ENCODE data around the gene IGSF21. TPM values are rescaled to one million over a fixed set of nuclear protein-coding genes. Genes with fewer than 3 reads are reported as not detected.

Gene IGSF21
- polyA plus RNA-seq, 4 donors, result 0.23 to 0.75 (median 0.40) TPM

DNA sequence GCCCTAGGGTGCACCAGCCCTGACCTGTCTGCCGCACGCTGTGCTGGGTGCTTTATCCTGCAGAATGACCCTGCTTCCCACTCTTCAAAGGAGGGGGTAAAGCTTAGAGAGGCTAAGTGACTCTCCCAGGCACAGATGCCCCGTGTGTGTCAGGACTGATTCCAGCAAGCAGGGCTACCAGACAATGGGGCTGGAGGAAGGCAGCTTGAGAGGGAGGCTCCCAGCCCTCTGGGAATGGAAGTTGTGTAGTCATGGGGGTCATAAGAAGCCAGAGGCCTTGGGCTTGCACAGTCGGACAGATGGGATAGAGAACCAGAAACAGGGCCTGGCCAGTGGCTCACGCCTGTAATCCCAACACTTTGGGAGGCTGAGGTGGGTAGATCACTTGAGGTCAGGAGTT is 279.0 kb downstream of the IGSF21 start:
- no peak for DNase-seq (ENCODE audit: low read depth in 4 of 4, low spot score in 3 of 4)

DNA sequence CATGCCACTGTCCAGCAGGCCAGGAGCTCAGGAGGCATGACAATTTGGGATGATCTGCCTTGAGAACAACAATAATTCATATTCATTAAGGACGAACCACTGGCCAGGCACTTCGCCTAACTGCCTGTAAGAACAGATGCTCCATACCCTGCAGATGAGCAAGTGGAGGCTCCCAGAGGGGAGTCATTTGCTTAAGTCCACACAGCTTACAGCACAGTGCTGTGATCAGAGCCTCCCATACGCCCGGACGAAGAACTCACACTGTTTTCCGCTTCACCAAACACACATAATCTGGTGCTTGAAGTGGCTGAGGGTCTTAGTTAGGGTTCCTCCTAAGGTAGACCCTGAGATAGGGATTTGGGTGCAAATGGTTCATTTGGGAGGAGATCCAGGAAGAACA is 279.7 kb downstream of the IGSF21 start:
- DNase-seq (ENCODE audit: low read depth in 4 of 4, low spot score in 3 of 4), result no peak

DNA sequence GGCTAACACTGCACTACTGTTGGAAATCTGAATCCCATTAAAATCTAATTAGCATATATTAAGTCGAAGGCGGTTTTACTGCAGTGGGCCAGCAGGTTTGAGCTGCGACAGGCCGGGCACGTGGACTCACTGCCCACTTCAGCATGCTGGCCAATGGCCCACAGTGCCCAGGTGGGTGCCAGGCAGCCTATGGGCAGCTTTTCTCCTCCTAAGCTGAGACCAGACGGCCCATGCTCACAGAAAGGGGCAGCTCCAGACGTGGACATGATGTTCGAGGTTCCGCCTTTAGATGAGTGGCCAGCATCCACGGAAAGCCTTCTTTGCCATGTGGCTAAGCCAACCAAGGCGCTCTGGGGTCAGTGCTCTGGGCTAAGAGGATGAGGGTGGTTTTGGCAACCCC is 283.4 kb downstream of the IGSF21 start:
- no peak for DNase-seq (ENCODE audit: low read depth in 4 of 4, low spot score in 3 of 4)

DNA sequence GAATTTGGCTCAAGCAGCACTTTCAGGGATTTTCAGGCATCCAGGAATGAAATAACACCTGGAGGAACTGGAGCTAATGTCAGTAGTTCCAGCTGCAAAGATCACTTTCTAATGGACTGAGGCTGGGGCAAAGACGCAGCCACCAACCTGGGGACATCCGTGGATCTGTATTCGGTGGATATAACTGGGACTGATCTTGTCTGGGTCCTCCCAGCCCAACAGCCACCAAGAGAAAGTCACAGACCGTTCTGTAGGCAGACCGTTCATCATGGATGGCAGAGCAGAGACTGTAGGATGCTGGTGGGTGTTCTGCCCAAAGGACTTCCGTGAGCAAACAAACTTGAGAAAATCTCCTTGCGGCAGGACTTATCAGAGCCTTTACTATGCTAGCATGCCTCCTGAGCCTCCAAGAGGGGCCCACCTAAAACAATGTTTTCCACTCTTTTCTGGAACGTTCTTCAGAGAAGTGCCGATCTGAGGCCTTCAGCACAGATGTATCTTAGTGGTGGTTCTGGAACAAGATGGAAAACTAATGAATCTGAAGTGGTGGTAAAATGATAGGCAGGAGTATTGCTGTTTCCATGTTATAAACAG is 287.1 kb downstream of the IGSF21 start:
- DNase-seq (ENCODE audit: low read depth in 4 of 4, low spot score in 3 of 4), result no peak

DNA sequence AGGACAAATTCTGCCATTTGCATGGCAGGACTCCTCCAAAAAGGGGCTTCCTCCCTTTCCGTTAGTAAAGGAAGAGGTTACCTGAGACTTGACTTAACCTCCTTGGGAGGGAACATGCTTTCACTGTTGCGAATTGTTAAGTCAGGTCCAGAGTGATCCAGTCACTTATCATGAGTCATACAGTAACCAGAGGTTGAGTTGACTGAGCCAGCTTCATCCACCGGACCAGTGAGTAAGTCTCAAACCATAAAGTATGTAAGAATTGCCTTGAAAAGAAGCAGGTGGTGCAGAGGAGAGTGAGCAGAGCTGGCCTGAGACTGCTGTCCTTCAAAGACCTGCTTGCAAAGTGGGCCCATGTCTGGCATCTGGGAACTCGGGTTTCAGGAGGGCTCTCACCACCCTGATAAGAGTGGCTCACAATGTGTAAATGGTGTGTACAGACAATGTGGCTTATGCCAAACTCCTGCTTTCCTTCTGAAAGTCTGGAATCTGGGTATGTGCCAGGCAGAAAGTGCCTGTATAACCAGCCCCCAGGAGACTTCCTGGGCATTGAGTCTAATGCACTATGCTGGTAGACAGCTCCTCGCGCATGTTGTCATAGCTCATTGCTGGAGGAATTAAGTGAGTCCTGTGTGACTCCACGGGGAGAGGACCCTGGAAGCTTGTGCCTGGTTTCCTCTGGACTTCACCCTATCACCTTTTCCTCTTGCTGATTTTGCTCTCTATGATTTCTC is 288.8 kb downstream of the IGSF21 start:
- no peak for DNase-seq (ENCODE audit: low read depth in 4 of 4, low spot score in 3 of 4)

DNA sequence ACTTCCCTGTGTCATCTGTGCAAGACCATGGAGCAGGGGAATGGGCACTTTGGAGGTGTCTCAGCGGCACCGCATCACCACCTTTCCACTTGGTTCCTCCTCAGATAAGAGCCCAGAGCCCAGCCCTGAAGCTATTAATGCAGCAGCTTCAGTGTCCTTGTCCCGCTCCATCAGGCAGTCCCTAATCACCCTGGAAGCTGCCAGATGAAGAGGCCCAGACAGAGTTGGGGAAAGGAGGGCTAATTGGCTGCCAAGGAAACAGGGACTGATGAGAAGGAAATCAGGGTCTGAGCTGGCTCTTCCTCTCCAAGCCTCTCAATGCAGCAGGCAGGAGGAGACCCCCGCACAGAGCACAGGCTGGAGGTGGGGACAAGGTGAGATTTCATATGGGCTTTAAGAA is 290.0 kb downstream of the IGSF21 start:
- DNase-seq (ENCODE audit: low read depth in 4 of 4, low spot score in 3 of 4), result no peak

DNA sequence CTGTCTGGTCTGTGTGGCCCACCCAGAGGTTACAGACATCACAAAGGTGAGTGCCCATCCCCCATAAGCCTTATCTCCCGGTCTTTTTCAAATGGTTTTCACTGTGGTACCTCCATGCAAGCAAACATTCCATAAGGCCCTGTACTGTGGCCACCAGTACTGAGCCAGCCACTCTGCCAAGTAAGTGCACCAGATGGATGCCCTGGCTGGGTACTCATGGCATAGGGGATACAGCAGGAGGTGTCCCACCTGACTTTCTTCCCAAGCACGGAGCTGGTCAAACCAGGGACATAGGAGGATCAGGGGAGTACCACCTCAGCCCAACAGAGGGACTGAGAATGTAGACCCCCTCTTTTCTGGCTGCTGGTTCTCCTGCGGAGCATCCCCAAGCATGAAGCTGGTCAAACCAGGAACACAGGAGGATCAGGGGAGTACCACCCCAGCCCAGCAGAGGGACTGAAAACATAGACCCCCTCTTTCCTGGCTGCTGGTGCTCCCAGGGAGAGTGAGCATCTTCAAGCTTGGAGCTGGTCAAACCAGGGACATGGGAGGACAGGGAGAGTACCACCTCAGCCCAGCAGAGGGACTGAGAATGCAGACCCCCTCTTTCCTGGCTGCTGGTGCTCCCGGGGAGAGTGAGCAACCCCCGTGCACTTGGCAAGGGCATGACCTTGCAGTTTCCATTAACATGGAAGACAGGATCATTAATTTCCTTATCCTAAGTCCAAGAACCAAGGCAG is 291.4 kb downstream of the IGSF21 start:
- no peak for DNase-seq (ENCODE audit: low read depth in 4 of 4, low spot score in 3 of 4)

DNA sequence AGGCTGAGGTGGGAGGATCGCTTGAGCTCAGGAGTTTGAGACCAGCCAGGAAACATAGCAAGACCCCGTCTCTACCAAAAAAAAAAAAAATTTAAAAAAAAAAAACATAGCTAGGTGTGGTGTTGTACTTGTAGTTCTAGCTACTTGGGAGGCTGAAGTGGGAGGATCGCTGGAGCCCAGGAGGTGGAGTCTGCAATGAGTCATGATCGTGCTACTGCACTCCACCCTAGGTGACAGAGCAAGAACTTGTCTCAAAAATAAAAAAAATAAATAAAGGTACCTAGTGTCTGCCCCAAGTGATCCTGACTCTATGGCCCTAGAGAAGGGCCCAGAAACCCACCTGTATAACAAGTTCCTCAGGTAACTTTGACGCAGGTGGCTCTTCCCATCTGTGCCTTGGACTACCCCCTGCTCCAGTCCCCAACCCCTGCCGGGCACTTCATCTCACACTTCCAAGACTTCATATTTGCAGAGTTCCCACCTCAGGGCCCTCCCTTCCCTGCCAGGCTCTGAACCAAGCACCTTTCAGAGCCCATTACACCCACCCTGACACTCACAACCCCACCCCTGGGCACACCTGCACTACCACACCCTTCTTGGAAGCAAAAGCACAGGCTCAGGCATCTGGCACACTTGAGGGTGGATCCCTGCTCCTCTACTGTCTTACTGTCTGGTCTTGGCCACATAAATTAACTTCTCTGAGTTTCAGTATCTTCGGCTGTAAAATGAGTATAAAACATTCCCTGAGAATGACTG is 292.9 kb downstream of the IGSF21 start:
- DNase-seq (ENCODE audit: low read depth in 4 of 4, low spot score in 3 of 4), result no peak

DNA sequence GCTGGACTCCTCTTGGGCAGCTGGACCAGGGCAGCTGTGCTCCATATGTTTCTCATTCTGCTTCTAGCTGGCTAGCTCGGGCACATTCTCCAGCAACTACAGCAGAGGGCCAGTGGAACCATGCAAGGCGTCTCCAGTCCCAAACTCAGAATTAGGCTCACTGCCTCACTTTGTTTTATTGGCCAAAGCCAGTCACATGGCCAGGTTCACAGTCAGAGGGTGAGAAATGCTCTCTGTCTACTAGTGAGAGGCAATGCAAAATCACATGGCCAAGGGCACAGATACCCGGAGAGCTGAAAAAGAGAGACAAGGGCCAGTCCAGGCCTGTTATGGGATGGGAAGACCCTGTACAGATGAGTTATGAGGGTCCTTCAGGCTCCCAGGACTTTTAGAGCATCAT is 294.3 kb downstream of the IGSF21 start:
- no peak for DNase-seq (ENCODE audit: low read depth in 4 of 4, low spot score in 3 of 4)

DNA sequence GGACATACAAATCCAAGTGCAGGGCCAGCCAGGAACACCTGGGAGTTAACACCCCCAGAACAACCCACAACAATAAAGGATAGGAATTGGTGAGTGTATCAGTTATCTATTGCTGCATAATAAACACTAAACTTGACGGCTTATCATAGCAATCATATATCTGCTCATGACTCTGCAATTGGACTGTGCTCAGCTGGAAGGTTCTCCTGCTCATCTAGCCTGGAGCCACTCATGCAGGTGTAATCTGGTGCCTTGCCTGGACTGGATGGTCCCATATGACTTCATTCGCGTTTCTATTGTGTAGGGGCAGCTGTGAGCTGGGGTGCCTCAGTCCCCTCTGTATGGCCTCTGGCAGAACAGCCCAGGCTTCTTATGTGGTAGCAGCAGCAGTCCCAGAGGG is 296.9 kb downstream of the IGSF21 start:
- no peak for DNase-seq (ENCODE audit: low read depth in 4 of 4, low spot score in 3 of 4)

DNA sequence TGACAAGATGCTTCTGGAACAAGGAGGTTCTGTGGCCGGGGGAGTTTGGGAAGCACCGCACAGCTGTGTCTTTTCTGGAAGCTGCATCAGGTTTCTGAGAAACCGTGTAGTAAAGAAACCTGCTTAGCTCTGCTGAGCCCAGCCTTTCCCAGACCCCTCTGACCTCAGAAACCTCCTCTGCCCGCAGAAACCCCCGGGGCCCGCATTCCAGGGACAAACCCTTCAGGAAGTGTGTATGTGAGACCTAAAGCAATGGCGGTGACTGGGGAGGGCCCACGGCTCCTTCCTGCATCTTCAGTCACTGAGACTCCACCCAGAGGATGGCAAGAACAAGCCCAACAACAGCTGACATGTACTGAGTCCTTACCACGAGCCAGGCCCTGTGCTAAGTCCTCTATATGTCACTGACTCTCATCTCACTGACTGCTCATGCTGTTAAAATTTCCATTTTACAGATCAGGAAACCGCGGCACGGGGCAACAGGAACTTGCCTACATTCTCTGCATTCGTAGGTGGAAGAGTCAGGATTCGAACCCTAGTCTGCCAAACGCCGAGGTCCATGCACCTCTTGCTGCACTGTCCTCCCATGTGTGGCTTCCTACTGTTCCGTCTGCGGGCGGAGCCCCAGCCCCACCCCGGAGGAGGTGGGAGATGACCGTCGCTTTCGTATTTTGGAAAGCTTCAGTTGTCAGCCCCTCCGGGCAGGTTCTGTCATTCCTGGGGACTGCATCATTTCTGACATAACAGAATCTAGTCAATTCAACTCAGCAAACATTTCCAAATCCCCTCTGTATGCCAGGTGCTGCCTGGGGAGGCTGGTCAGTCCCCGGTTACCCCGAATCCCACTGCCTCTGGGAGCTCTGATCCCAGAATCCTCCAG is 299.8 kb downstream of the IGSF21 start:
- no peak for DNase-seq (ENCODE audit: low read depth in 4 of 4, low spot score in 3 of 4)

DNA sequence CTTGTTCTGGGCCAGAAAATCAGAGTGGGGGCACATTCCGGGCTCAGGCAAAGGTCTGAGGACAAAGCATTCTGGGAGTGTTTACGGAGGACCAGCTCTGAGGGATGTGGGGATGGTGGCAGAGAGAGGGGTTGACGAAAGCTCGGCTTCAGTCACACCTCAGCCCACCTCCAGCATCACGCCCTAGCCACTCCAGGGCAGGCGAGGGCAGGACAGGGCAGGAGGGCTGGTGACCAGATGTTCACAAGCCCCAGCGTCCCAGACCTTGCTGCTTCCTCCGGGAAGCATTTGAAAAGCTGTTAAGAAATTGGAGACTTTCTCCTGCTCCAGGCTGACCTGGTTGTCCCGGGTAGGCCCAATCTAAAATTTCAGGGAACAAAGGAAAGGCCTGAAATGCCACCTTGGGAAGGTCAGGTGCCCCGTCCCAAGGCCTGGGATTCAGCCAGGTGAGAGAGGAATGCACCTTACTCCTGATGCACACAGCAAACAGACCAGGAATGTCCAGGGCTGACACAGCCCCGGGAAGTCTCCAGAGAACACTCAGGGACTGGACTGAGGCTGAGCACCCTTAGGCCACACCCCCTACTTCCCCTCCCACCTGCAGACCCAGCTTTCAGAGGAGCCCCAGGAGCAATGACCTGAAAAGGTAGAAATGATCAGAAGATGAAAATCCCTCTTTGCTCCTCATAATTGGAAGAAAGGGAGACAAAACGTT is 301.2 kb downstream of the IGSF21 start:
- no peak for DNase-seq (ENCODE audit: low read depth in 4 of 4, low spot score in 3 of 4)

DNA sequence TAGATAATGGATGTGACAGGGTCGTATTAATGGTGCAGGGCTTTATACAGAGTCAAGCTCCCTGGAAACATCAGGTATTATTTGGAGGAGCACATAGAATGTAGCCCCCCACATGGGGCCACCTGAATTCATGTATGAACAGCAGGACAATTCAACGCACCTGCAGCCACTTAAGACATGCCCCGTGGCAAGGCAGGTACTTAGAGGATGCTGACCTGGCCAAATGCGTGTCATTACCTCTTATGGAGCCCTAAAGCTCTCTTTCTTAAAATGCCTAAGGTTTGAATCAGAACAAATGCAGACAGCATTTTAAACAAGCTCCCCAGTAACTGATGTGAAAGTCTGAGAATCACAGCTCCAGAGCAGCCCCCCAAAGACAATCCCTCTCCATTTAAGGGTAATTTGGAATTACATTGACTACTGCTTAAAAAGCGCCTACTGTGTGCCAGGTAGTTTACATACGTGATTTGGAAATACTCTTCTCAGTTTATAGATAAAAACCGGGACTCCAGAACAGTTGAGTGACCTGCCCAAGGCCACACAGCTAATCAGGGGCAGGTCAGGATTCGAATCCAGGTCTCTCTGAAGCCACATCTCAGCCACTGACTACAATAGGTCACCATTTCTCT is 302.1 kb downstream of the IGSF21 start:
- no peak for DNase-seq (ENCODE audit: low read depth in 4 of 4, low spot score in 3 of 4)

DNA sequence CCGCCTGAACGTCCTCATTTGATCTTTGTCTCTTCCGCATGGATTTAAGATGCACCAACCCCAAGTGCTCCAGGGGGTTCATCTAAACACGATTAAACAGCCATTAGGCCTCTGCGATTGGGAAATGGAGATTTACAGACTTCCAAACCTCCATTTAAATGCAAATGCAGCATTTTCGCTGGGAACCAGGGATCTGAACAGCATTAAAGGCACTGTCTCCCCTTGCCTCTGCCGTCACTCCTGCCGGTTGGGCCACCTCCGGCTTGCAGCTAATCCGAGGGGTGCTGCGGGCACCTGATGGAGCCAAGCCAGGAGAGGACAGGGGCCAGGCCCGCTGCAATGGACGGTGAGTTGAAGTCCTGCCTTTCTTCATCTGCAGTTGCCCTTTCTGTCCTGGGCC is 302.8 kb downstream of the IGSF21 start:
- DNase-seq (ENCODE audit: low read depth in 4 of 4, low spot score in 3 of 4), result no peak

DNA sequence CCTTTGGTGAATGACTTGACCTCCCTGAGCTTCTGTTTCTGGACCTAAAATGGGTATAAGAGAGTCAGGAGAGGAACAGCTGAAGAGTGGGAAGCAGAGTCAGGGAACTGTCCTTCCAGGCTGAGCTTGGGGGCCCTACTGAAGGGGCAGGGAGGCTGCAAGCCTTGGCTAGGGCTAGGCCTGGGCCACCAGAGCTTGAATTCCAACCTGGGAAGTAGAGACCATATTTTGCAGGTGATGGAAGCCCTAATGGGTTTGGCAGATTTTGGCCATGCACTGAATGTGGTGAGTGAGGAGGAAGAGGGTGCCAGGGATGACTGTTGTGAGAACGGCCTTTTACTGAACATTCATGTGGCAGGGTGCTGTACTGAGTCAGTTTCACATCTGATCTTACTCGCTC is 303.7 kb downstream of the IGSF21 start:
- DNase-seq (ENCODE audit: low read depth in 4 of 4, low spot score in 3 of 4), result no peak

DNA sequence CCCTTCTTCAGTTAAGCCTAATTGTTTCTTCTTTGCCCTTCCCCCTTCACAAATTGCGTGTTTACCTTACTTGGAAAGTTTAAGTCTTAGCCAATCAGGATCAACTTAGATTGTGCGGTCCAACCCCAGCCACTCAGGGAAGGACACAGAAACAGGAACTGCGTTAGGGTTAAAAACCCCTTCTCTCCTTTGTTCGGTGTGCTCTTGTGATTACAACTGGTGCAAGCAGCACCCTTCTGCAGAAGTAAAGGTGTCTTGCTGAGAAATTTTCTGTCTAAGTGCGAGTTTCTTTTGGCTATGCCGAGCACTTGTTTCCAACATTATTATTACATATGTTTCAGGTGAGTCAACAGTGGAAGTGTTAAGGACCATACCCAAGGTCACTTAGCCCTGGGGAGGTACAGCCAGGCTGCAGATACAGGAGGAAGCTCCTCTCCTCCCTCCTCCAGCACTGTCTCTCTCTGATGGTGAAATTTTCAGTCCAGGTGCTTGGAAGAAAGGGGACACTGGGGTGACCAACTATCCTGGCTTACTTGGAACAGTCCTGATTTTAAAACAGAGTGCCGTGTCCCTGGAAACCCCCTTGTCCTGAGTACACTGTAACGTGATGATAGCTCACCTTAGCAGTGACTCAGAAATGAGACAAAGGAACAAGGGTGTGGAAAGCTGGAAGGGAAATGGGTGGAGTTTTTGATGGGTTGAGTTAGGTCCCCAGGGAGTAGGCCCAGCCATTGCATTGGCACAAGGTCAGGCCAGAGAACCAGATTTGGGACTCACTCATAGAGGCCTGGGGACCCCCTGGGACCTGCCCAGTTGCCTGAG is 304.4 kb downstream of the IGSF21 start:
- DNase-seq (ENCODE audit: low read depth in 4 of 4, low spot score in 3 of 4), result no peak

DNA sequence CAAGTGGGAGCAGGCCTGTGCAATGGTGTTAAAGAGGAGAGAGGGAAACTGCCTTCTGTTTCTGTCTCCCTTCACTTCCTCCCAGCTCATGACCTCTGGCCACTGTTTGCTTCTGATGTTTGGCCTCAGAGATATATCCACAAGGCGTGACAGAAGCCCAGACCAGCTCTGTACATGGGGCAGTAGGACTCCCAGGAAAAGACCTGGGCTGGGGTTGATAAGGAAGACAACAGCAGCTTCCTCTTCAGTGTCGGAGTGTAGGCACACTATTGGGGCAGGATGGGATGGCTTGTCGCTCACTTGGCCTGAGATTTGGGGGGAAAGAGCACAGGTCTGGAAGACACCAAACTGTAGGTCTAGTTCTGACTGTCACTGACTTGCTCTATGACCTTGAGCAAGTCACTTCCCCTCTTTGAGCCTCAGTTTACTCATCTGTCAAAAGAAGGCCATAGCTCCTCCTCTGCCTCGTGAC is 305.3 kb downstream of the IGSF21 start:
- no peak for DNase-seq (ENCODE audit: low read depth in 4 of 4, low spot score in 3 of 4)
